VCaP (cell line): Measurements from ENCODE around the gene ZNF574.

Experiments
- H3K27ac ChIP-seq: fragments of 450-650 bp; 2 replicates; pipeline ENCODE4 v1.5.1; 2017
- CTCF ChIP-seq: fragments of 450-650 bp; conservative IDR thresholded peaks from 2 replicates; pipeline ENCODE4 v1.5.1; 2017; ENCODE audit warnings: mild to moderate bottlenecking, moderate library complexity

ZNF574 gene

GRCh38 chr19:42110658-42111057 lies 34.7 kb downstream of the ZNF574 start:
- no peak for TF ChIP-seq CTCF
- no peak overlapping the region for H3K27ac ChIP-seq

GRCh38 chr19:42111384-42111783 lies 35.4 kb downstream of the ZNF574 start:
- H3K27ac ChIP-seq, result no peak overlapping the region
- no peak for TF ChIP-seq CTCF

GRCh38 chr19:42111811-42112210 lies 35.8 kb downstream of the ZNF574 start:
- TF ChIP-seq CTCF, result no peak
- H3K27ac ChIP-seq, result no peak overlapping the region

- no peak for TF ChIP-seq CTCF
- H3K27ac ChIP-seq, result no peak overlapping the region
Observed at GRCh38 chr19:42113641-42114348, 37.8 kb downstream of the ZNF574 start.

- no peak for TF ChIP-seq CTCF
- H3K27ac ChIP-seq, result no peak overlapping the region
Observed at GRCh38 chr19:42114412-42114811, 38.4 kb downstream of the ZNF574 start.

- H3K27ac ChIP-seq, result no peak overlapping the region
- no peak for TF ChIP-seq CTCF
Observed at GRCh38 chr19:42115219-42115618, 39.3 kb downstream of the ZNF574 start.

GRCh38 chr19:42115705-42116104 lies 39.7 kb downstream of the ZNF574 start:
- TF ChIP-seq CTCF, result no peak
- no peak overlapping the region for H3K27ac ChIP-seq
